ENCODE results near the gene TMEM88.
A peak's percentile ranks its signal among the peaks of the same experiment; 100 is the strongest.
"Not testable (repeated sequence)": the region's sequence is repeated elsewhere in the genome, so short reads cannot be mapped to it uniquely, and the experiment has no call there.

The TMEM88 gene

GRCh38 chr17:7857713-7858521 lies 3.1 kb downstream of the TMEM88 start, which contains the start of gene CYB5D1:
Gene CYB5D1 (plus strand): TSS chr17:7858003. CDS start chr17:7858135, 132 bp downstream.
- DNase-seq, result peak; percentile 99

DNA sequence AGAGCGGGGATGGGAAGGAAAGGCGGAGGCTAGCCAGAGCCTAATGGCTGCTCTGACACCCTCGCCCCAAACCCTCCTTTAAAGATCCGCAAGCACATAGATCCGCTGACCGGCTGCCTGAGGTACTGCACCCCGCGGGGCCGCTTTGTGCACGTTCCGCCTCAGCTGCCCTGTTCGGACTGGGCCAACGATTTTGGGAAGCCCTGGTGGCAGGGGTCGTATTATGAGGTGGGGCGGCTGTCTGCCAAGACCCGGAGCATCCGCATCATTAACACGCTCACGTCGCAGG lies 3.6 kb downstream of the TMEM88 start:
- peak; percentile 82 for DNase-seq

GRCh38 chr17:7859028-7859427 lies 4.2 kb downstream of the TMEM88 start:
- DNase-seq, result no peak

DNA sequence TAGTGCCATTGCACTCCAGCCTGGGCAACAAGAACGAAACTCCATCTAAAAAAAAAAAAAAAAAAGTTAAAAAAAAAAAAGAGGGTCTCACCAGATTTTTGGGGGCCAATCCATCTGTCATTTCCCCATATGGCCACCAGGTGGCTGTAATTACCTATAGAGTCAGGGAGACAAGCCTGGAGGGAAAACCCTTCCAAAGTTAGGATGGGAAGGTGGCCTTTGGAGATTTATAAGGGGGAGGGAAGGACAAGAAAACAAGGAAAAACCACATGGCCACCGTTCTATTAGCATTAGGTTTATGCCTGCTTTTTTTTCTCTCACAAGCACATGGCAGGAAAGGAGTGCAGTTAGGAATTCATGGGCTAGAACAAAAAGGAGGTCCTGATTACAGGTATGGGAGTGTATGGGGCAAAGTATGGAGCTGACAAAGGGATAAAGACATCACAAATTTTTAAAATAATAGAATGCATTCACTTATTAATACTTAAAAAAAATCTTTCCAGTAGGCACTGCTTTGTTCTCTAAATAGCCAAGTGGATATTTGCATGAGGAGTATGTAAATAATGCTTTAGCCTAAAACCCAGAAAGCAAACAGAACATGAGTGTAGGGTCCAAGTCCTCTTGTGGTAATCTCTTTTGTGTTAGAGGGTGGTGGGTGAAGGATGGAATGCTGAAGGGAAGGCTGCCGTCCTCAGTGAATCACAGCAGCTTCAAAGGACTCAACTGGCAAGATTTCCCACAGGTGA lies 8.0 kb downstream of the TMEM88 start:
- DNase-seq, result peak; percentile 88

DNA sequence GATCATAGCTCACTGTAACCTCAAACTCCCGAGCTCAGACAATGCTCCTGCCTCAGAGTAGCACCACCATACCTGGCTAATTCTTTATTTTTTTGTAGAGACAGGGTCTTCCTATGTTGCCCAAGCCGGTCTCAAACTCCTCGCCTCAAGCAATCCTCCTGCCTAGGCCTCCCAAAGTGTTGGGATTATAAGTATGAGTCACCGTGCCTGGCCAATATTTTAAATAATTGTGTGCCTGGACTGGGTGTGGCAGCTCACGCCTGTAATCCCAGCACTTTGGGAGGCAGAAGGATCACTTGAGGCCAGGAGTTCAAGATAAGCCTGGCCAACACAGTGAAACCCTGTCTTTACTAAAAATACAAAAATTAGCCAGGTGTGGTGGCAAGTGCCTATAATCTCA lies 9.5 kb downstream of the TMEM88 start:
- DNase-seq, result not testable (repeated sequence)

GRCh38 chr17:7864995-7865650 lies 10.3 kb downstream of the TMEM88 start:
- DNase-seq, result no peak

DNA sequence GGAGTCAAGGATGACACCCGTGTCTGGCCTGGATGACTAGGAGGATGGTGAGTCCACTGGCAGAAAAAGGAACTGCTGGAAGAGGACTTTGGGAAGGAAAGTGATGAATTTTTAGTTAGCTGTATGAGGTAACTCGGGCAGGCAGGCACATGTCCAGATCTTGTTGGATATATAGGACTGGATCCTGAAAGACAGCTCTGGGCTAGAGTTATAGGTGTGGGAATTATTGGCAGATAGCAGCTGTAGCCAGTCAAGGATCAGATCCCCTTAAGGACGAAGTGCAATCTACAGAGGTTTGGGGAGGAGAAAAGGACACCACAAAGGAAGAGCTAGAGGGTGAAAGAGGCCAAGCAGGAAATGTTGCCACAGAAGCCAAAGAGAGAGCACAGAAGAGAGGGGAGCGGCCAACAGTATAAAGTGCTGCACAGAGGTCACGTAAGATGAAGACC lies 13.0 kb downstream of the TMEM88 start:
- no peak for DNase-seq

DNA sequence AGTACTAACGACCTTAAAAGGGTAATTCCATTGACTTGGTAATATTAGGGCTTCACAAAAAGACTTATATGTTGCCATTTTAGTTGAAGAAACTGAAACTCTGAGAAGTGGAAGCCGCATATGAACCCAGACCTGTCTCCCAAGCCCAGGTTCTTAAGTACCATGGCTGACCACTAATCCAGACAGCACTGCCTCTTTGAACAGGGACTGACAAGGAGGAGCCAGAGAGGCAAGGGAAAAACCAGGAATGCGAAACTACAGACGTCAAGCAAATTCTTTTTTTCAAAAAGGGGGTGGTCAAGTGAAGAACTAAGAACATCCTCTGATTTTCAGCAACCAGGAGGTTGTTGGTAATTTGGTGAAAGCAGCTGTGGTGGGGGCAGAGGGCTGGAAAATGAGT lies 18.2 kb downstream of the TMEM88 start:
- DNase-seq, result no peak

DNA sequence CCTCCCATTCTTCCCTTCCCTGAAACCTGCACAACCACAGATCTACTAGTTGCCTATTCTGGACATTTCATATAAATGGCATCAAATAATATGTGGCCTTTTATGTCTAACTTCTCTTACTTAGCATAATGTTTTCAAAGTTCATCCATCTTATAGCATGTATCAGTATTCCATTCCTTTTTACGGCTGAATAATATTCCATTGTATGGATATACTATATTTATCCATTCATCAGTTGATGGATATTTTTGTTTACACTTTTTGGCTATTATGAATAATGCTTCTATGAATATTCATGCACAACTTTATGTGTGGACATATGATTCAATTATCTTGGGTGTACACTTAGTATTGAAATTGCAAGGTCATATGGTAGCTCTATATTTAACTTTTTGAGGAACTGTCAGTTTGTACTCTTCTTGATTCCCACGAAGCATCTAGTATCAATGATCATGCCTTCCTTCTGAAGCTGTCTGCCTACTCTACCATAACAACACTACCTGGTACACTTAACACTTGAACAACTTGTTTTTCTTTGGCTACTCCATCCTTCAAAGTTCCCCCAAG lies 21.0 kb downstream of the TMEM88 start:
- DNase-seq, result no peak

- no peak for DNase-seq
These were observed 23.4 kb downstream of the TMEM88 start for GRCh38 chr17:7878234-7878633.

DNA sequence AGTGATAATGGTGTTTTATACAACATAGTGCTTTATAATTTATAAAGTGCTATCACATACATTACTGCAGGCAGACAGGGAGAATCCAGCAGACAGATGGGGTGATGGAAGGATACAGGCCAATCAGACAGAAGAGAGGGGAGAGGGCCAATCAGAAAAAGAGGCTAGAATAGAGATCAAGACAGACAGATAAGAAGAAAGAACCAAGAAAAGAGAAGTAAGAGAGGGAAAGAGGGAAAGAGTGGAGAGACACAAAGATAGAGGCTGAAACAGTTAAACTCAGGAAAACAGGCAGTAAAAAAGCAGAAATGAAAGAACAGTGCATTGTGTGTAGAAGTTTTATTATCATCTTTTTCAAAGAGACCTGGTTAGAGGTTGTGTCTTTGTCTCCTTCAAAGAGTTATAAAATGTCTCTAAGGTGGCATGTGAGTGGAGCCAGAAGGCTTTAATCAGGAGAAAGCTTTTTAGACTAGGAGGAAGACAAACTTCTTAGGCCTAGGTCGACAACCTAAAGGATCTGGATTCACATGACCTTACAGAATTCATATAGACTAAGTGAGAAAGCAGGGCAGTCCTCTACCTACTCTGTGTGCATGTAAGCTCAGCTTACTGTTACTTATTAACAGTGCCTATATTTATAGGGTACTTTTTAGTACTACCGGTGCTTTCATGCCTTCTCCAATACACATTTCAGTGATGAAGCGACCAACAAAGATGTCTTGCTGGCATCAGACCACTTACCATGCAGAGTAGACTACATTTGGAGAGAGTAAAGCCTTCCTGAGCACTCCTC lies 25.4 kb downstream of the TMEM88 start:
- DNase-seq, result peak; percentile 59

GRCh38 chr17:7881276-7882054 lies 26.6 kb downstream of the TMEM88 start:
- peak; percentile 89 for DNase-seq

DNA sequence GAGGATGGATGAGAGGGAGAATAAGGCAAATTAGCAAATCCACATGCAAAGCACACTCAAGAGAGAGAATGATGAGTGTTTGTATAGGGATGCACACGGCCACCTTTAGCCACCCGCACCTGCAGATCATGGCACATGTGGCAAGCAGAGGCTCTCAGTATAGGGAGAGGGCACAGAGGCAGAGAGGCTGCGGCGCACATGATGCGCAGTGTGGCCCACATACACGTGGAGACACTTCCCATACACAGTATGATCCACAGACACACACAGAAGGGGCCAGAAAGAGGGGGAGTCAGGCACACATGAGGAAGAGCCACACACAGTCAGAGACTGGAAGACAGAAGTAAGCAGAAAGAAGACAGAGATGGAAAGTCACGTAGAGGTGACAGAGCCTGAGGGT lies 27.2 kb downstream of the TMEM88 start:
- DNase-seq, result peak; percentile 59

- DNase-seq, result peak; percentile 42
These were observed 27.8 kb downstream of the TMEM88 start for GRCh38 chr17:7882629-7883028.

DNA sequence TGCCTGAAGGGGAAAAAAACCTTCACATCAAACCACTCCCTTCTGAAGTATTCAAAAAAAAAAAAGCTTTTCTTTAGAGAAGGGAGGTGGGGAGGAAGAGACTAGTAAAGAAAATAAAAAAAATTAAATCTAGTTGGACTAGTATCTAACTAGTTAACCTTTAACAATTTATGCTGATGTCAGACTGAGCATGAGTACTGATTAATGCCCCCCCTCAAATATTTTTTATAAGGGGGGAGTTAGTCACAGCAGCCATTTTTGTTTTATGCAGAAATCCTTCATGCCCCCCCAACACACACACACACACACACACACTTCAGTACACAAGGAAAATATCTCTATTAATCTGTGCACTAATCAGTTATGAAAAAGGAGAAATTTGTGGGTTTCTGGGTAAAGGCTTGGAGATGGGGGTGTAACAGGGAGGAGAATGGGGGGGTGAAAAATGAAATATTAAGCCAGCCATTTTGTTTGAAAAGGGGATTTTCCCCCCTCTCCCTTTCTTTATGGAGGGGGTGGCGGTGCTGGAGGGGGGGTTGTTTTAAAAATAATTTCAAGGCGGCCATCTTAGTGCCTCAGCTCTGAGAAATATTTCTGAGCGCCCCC lies 29.0 kb downstream of the TMEM88 start:
- peak; percentile 31 for DNase-seq

- peak; percentile 48 for DNase-seq
These were observed 29.9 kb downstream of the TMEM88 start for GRCh38 chr17:7884581-7885366.

DNA sequence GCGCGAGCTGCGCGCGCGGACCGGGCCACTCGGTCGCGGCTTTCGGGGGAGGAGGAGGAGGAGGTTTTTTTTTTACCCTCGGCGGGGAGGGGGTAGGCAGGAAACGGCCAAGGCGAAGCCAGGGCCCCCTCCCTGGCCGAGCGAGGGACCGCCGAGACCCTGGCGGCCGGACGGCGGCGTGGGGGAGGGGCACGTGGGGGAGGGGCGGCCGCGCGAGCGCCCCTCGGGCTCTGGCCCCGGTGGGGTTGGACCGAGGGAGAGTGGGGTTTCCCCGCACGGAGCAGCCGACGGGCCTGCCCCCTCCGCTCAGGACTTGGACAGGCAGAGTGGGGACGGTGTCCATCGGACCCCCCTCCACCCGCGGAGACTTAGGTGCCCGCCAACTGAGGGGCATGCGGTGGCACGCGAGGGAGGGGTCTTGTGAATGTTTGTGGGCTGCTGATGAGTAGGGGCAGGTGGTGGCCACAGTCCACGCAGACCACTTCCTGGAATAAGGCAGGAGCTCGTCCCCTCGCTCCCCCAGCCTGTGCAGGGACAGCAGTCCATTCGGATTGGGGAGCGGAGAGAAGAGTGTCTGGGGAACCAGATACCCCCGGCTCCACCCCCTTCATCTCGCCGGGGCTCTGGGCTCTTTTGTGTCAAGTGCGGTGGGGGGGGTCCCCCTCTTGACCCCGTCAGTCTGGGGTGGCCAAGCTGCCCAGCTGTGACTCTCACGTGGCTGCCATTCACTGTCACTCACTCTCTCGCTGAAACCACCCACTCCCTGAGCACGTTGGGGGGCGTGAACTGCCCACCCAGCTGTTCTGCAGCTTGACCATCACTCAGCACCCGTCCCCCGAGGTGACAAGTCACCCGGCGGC lies 30.7 kb downstream of the TMEM88 start:
- peak; percentile 77 for DNase-seq

- peak; percentile 69 for DNase-seq
These were observed 31.6 kb downstream of the TMEM88 start for GRCh38 chr17:7886227-7887037.
